ENCODE data around the gene FBXL4. TPM values are rescaled to one million over a fixed set of nuclear protein-coding genes. Genes with fewer than 3 reads are reported as not detected.

Gene FBXL4
- total RNA-seq, 4 donors from 2014 or later = 16.7 to 40.9 (median 35.8) TPM

- H3K4me3 ChIP-seq = no peak overlapping the region
- TF ChIP-seq CTCF (IDR thresholded peaks at IDR 0.05) (no peak), POLR2A (IDR thresholded peaks at IDR 0.05) (no peak)
- no peaks in the 10 kb centered on the region for H3K9me3 ChIP-seq
- no peaks in the 10 kb centered on the region for H3K36me3 ChIP-seq
- intact Hi-C loops (cut with DNase I; ENCODE audit: low total_unique reads) = no loop called here
- peaks cover 0 to 16% of the 10 kb centered on the region in 2 donors for H3K4me1 ChIP-seq
- no peak for DNase-seq
- peaks cover 37 to 83% of the 10 kb centered on the region in 2 donors for H3K27me3 ChIP-seq
- H3K27ac ChIP-seq = no peak overlapping the region
Observed at GRCh38 chr6:98828941-98829411, 118.8 kb downstream of the FBXL4 start.

- Histone ChIP-seq H3K36me3 (no peaks in the 10 kb centered on the region), H3K27me3 (peaks cover 37 to 90% of the 10 kb centered on the region in 2 donors), H3K4me1 (peaks cover 0 to 16% of the 10 kb centered on the region in 2 donors), H3K4me3 (no peak overlapping the region), H3K9me3 (no peaks in the 10 kb centered on the region), H3K27ac (no peak overlapping the region)
- DNase-seq = no peak
- no peak for TF ChIP-seq POLR2A (IDR thresholded peaks at IDR 0.05)
- intact Hi-C loops (cut with DNase I; ENCODE audit: low total_unique reads) = no loop called here
Observed at GRCh38 chr6:98828211-98828788, 119.4 kb downstream of the FBXL4 start.

DNA sequence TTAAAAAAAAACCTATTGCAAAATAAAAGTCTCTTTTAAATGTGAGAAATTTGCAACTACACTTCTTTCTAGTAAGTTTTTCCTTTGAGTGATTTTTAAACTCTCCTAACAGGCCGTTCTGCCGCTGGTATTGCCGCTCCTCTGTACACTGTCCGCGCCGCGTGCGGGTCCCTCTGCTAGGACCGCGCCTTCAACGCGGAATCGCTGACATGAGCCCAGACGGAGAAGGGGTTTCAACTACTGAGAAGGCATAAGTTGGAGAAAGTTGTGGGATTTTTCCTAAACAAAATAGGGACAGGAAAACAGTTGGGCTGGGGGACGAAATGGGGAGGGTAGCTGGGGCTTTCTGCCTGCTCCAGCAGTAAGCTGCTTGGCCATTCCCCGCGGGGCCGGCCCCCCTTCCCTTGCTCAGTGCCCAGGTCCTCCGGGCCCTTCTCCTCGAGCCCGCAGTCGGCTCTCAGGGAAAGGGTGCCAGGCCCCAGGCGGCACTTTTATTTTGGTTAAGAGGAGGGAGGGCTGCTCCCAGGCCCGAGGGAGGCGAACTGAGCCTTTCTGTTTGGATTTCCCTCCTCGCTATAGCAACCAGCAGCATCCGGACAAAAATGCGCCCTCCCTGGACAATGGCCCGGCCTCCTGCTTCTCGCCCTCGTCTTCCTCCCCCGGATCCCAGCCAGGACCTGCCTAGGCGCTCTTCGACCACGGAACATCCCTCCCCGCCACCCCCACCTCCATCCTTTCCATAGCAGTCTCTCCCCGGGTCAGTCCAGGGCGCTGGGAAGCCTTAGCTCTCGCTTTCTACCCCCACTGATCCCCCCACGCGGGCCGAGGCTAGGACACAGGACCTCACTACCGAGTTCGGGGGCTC is 120.2 kb downstream of the FBXL4 start:
- no peak overlapping the region for H3K27ac ChIP-seq
- H3K36me3 ChIP-seq = no peaks in the 10 kb centered on the region
- peaks cover 37 to 93% of the 10 kb centered on the region in 2 donors for H3K27me3 ChIP-seq
- no peak overlapping the region for H3K4me3 ChIP-seq
- no peak for TF ChIP-seq CTCF (IDR thresholded peaks at IDR 0.05)
- no peak for TF ChIP-seq POLR2A (IDR thresholded peaks at IDR 0.05)
- no peak for DNase-seq
- no peaks in the 10 kb centered on the region for H3K9me3 ChIP-seq
- intact Hi-C loops (cut with DNase I; ENCODE audit: low total_unique reads) = no loop called here
- H3K4me1 ChIP-seq = peaks cover 0 to 10% of the 10 kb centered on the region in 2 donors

- peaks cover 0 to 5% of the 10 kb centered on the region in 2 donors for H3K4me1 ChIP-seq
- peaks cover 21 to 85% of the 10 kb centered on the region in 2 donors for H3K27me3 ChIP-seq
- H3K4me3 ChIP-seq = no peak overlapping the region
- DNase-seq = no peak
- H3K27ac ChIP-seq = no peak overlapping the region
- no peaks in the 10 kb centered on the region for H3K36me3 ChIP-seq
- TF ChIP-seq CTCF (IDR thresholded peaks at IDR 0.05) (no peak), POLR2A (IDR thresholded peaks at IDR 0.05) (no peak)
- intact Hi-C loops (cut with DNase I; ENCODE audit: low total_unique reads) = no loop called here
- H3K9me3 ChIP-seq = no peaks in the 10 kb centered on the region
Observed at GRCh38 chr6:98825600-98826230, 122.0 kb downstream of the FBXL4 start.

DNA sequence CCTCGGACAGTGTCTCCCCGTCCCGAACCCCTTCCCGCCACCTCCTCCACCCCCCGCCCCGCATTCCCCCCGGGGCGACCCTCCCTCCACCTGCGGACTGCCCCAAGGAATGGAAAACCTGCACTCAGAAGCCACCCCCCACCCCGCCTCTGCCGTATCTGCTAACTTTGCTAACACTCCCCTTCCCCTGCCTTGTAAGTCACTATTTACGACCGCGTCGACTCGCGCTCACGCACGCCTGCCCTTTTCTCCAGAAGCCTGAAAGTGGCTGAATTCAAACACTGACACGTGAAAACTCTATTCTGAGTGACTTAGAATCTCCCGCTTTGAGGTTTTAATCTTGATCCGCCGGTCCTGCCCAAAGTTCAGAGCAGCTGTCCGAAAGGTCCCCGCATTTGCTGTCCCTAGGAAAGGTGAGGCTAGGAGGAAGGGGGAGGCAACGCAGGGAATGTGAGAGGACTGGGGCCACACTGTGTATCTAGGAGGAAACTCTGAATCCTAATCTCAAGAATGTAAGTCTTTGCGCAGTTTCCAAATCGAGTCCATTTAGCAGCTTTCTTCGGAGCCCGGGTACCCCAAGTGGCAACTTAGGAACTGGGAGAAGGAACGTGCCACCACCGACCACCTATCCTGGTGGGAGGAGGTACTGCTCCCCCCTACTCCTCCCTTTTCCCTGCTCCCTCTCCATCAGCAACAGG is 122.7 kb downstream of the FBXL4 start:
- TF ChIP-seq POLR2A (IDR thresholded peaks at IDR 0.05) (no peak), CTCF (IDR thresholded peaks at IDR 0.05) (no peak)
- peaks cover 0 to 5% of the 10 kb centered on the region in 2 donors for H3K4me1 ChIP-seq
- no peak overlapping the region for H3K4me3 ChIP-seq
- no peaks in the 10 kb centered on the region for H3K9me3 ChIP-seq
- peaks cover 15 to 78% of the 10 kb centered on the region in 2 donors for H3K27me3 ChIP-seq
- no peak overlapping the region for H3K27ac ChIP-seq
- intact Hi-C loops (cut with DNase I; ENCODE audit: low total_unique reads) = no loop called here
- DNase-seq = no peak
- H3K36me3 ChIP-seq = no peaks in the 10 kb centered on the region
